ENCODE data around the gene RAPGEF2.
"Not testable (repeated sequence)": the region's sequence is repeated elsewhere in the genome, so short reads cannot be mapped to it uniquely, and the experiment has no call there.

RAPGEF2 gene

GRCh38 chr4:159169404-159170302, 66.8 kb downstream of the RAPGEF2 start:
- no peak for DNase-seq

- DNase-seq: peak; percentile 1
Measured at GRCh38 chr4:159171287-159171686, 68.4 kb downstream of the RAPGEF2 start.

- no peak for DNase-seq
Measured at GRCh38 chr4:159173886-159174285, 71.0 kb downstream of the RAPGEF2 start.

GRCh38 chr4:159174645-159175084, 71.8 kb downstream of the RAPGEF2 start:
- DNase-seq: no peak

- DNase-seq: peak; percentile 78
Measured at GRCh38 chr4:159175085-159175988, 72.5 kb downstream of the RAPGEF2 start.

GRCh38 chr4:159175989-159176375, 73.1 kb downstream of the RAPGEF2 start:
- DNase-seq: peak; percentile 15

- DNase-seq: no peak
Measured at GRCh38 chr4:159177265-159178150, 74.6 kb downstream of the RAPGEF2 start.

GRCh38 chr4:159178151-159178546, 75.3 kb downstream of the RAPGEF2 start:
- no peak for DNase-seq

GRCh38 chr4:159178979-159179969, 76.4 kb downstream of the RAPGEF2 start:
- no peak for DNase-seq

- not testable (repeated sequence) for DNase-seq
Measured at GRCh38 chr4:159183885-159184605, 81.2 kb downstream of the RAPGEF2 start.

GRCh38 chr4:159185591-159186023, 82.7 kb downstream of the RAPGEF2 start:
- DNase-seq: no peak

GRCh38 chr4:159188646-159189045, 85.8 kb downstream of the RAPGEF2 start:
- no peak for DNase-seq

- DNase-seq: no peak
Measured at GRCh38 chr4:159190651-159191050, 87.8 kb downstream of the RAPGEF2 start.

- DNase-seq: peak; percentile 41
Measured at GRCh38 chr4:159191989-159192388, 89.1 kb downstream of the RAPGEF2 start.

- no peak for DNase-seq
Measured at GRCh38 chr4:159193046-159193620, 90.3 kb downstream of the RAPGEF2 start.

GRCh38 chr4:159195361-159195769, 92.5 kb downstream of the RAPGEF2 start:
- no peak for DNase-seq

GRCh38 chr4:159197260-159197884, 94.5 kb downstream of the RAPGEF2 start:
- DNase-seq: no peak

- no peak for DNase-seq
Measured at GRCh38 chr4:159197885-159198269, 95.0 kb downstream of the RAPGEF2 start.

- DNase-seq: no peak
Measured at GRCh38 chr4:159199826-159200225, 96.9 kb downstream of the RAPGEF2 start.

GRCh38 chr4:159201168-159201567, 98.3 kb downstream of the RAPGEF2 start:
- DNase-seq: peak; percentile 58
